ENCODE measurements around the gene SAFB.

Gene SAFB

GRCh38 chr19:5622465-5623396 lies at the start of gene SAFB, which contains the start of gene SAFB2:
SAFB (plus strand) TSS chr19:5623083; CDS start chr19:5623206, 123 bp downstream.
SAFB2 (minus strand) TSS chr19:5622776; CDS start chr19:5622715, 61 bp downstream.
- TF ChIP-seq ZFX (IDR thresholded peaks at IDR 0.05): no peak
- no peak for TF ChIP-seq CTCF (conservative IDR thresholded peaks at IDR 0.05)
- H3K27ac ChIP-seq: peak within 1 kb of the TSS; percentile 98

GRCh38 chr19:5575590-5575989 lies 47.3 kb upstream of the SAFB start:
- no peak overlapping the region for H3K27ac ChIP-seq
- no peak for TF ChIP-seq CTCF (conservative IDR thresholded peaks at IDR 0.05)
- TF ChIP-seq ZFX (IDR thresholded peaks at IDR 0.05): no peak

GRCh38 chr19:5578097-5578846 lies 44.6 kb upstream of the SAFB start:
- peak overlapping the region; percentile 53 for H3K27ac ChIP-seq

GRCh38 chr19:5579286-5579685 lies 43.6 kb upstream of the SAFB start:
- no peak for TF ChIP-seq CTCF (conservative IDR thresholded peaks at IDR 0.05)
- TF ChIP-seq ZFX (IDR thresholded peaks at IDR 0.05): no peak
- H3K27ac ChIP-seq: no peak overlapping the region

More at GRCh38 chr19:5578097-5578846, 44.6 kb upstream of the SAFB start:
- TF ChIP-seq CTCF (conservative IDR thresholded peaks at IDR 0.05) (peak; percentile 99), ZFX (IDR thresholded peaks at IDR 0.05) (no peak)

- no peak overlapping the region for H3K27ac ChIP-seq
- TF ChIP-seq ZFX (IDR thresholded peaks at IDR 0.05) (no peak), CTCF (conservative IDR thresholded peaks at IDR 0.05) (no peak)
Observed at GRCh38 chr19:5579697-5580096, 43.2 kb upstream of the SAFB start.

- H3K27ac ChIP-seq: no peak overlapping the region
- no peak for TF ChIP-seq ZFX (IDR thresholded peaks at IDR 0.05)
- no peak for TF ChIP-seq CTCF (conservative IDR thresholded peaks at IDR 0.05)
Observed at GRCh38 chr19:5580161-5580571, 42.7 kb upstream of the SAFB start.
